HL-60 (cell line): Measurements from ENCODE around the gene LRGUK.

Experiments
- GABPA ChIP-seq: IDR thresholded peaks from 2 replicates; pipeline ENCODE4 v1.6.1; 2012; ENCODE audit warnings: low read depth
- POLR2AphosphoS5 ChIP-seq: IDR thresholded peaks from 2 replicates; pipeline ENCODE4 v1.6.1; 2012; ENCODE audit warnings: low read depth
- SPI1 ChIP-seq: IDR thresholded peaks from 2 replicates; pipeline ENCODE4 v1.6.1; 2012; ENCODE audit warnings: low read depth, mild to moderate bottlenecking, borderline replicate concordance
- TF ChIP-seq, protein P1 (sequence below): IDR thresholded peaks from one replicate; pipeline ENCODE4 v1.5.1; 2011; ENCODE audit warnings: low read length, control low read depth, inconsistent platforms; ENCODE audit not compliant: insufficient read depth
- TF ChIP-seq, protein P2 (sequence below): IDR thresholded peaks from 2 replicates; pipeline ENCODE4 v1.6.1; 2012; ENCODE audit warnings: low read depth; ENCODE audit not compliant: insufficient replicate concordance

DNA sequence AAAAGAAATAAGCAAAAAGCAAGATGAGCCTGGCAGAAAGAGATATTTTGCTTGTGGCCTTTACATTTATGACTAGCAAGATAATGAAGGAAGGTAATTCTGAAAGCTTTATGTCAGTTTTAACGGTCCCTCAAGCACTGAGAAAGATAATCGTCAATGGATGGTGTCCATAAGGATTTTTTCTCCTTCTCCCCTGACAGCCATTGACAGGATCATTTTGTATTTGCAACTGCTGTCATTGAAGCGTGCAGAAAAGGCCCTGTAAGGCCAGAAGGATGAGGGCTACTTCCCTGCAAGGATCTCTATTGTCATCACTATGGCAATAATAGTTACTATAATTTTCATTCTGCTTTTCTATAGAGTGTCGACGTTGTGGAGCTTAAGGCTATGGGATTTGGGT, 994 bp upstream of the LRGUK start:
- TF ChIP-seq, protein P1, sequence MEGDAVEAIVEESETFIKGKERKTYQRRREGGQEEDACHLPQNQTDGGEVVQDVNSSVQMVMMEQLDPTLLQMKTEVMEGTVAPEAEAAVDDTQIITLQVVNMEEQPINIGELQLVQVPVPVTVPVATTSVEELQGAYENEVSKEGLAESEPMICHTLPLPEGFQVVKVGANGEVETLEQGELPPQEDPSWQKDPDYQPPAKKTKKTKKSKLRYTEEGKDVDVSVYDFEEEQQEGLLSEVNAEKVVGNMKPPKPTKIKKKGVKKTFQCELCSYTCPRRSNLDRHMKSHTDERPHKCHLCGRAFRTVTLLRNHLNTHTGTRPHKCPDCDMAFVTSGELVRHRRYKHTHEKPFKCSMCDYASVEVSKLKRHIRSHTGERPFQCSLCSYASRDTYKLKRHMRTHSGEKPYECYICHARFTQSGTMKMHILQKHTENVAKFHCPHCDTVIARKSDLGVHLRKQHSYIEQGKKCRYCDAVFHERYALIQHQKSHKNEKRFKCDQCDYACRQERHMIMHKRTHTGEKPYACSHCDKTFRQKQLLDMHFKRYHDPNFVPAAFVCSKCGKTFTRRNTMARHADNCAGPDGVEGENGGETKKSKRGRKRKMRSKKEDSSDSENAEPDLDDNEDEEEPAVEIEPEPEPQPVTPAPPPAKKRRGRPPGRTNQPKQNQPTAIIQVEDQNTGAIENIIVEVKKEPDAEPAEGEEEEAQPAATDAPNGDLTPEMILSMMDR = no peak
- TF ChIP-seq, protein P2, sequence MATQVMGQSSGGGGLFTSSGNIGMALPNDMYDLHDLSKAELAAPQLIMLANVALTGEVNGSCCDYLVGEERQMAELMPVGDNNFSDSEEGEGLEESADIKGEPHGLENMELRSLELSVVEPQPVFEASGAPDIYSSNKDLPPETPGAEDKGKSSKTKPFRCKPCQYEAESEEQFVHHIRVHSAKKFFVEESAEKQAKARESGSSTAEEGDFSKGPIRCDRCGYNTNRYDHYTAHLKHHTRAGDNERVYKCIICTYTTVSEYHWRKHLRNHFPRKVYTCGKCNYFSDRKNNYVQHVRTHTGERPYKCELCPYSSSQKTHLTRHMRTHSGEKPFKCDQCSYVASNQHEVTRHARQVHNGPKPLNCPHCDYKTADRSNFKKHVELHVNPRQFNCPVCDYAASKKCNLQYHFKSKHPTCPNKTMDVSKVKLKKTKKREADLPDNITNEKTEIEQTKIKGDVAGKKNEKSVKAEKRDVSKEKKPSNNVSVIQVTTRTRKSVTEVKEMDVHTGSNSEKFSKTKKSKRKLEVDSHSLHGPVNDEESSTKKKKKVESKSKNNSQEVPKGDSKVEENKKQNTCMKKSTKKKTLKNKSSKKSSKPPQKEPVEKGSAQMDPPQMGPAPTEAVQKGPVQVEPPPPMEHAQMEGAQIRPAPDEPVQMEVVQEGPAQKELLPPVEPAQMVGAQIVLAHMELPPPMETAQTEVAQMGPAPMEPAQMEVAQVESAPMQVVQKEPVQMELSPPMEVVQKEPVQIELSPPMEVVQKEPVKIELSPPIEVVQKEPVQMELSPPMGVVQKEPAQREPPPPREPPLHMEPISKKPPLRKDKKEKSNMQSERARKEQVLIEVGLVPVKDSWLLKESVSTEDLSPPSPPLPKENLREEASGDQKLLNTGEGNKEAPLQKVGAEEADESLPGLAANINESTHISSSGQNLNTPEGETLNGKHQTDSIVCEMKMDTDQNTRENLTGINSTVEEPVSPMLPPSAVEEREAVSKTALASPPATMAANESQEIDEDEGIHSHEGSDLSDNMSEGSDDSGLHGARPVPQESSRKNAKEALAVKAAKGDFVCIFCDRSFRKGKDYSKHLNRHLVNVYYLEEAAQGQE = no peak
- TF ChIP-seq SPI1 = no peak
- TF ChIP-seq POLR2AphosphoS5 = no peak
- no peak for TF ChIP-seq GABPA
